ENCODE measurements around the gene ANKRD55.
"Not testable (repeated sequence)": the region's sequence is repeated elsewhere in the genome, so short reads cannot be mapped to it uniquely, and the experiment has no call there.

Gene ANKRD55

GRCh38 chr5:56094579-56095361 lies 138.4 kb downstream of the ANKRD55 start:
- no peak overlapping the region for H3K9ac ChIP-seq (ENCODE audit: low read length)
- no peak overlapping the region for H3K4me3 ChIP-seq (ENCODE audit: low read depth in 1 of 2, low read length in 2 of 2)
- no peaks in the 10 kb centered on the region for H3K27me3 ChIP-seq (ENCODE audit: control insufficient read depth in 1 of 2, insufficient read depth in 2 of 2, low read length in 2 of 2)
- no peaks in the 10 kb centered on the region for H3K4me1 ChIP-seq (ENCODE audit: insufficient read depth, low read length)
- no peak overlapping the region for H3K27ac ChIP-seq (ENCODE audit: low read depth, low read length)
- H3K9me3 ChIP-seq (ENCODE audit: low read length) = no peaks in the 10 kb centered on the region
- H3K36me3 ChIP-seq (ENCODE audit: insufficient read depth, low read length) = no peaks in the 10 kb centered on the region

GRCh38 chr5:56093970-56094369 lies 139.2 kb downstream of the ANKRD55 start:
- H3K36me3 ChIP-seq (ENCODE audit: insufficient read depth, low read length) = no peaks in the 10 kb centered on the region
- no peak overlapping the region for H3K4me3 ChIP-seq (ENCODE audit: low read depth in 1 of 2, low read length in 2 of 2)
- H3K27me3 ChIP-seq (ENCODE audit: control insufficient read depth in 1 of 2, insufficient read depth in 2 of 2, low read length in 2 of 2) = no peaks in the 10 kb centered on the region
- H3K9ac ChIP-seq (ENCODE audit: low read length) = no peak overlapping the region
- H3K27ac ChIP-seq (ENCODE audit: low read depth, low read length) = no peak overlapping the region
- no peaks in the 10 kb centered on the region for H3K9me3 ChIP-seq (ENCODE audit: low read length)
- H3K4me1 ChIP-seq (ENCODE audit: insufficient read depth, low read length) = no peaks in the 10 kb centered on the region

GRCh38 chr5:56092115-56092514 lies 141.0 kb downstream of the ANKRD55 start:
- no peaks in the 10 kb centered on the region for H3K27me3 ChIP-seq (ENCODE audit: control insufficient read depth in 1 of 2, insufficient read depth in 2 of 2, low read length in 2 of 2)
- no peaks in the 10 kb centered on the region for H3K36me3 ChIP-seq (ENCODE audit: insufficient read depth, low read length)
- H3K27ac ChIP-seq (ENCODE audit: low read depth, low read length) = no peak overlapping the region
- no peak overlapping the region for H3K4me3 ChIP-seq (ENCODE audit: low read depth in 1 of 2, low read length in 2 of 2)
- no peaks in the 10 kb centered on the region for H3K4me1 ChIP-seq (ENCODE audit: insufficient read depth, low read length)
- H3K9ac ChIP-seq (ENCODE audit: low read length) = no peak overlapping the region
- H3K9me3 ChIP-seq (ENCODE audit: low read length) = no peaks in the 10 kb centered on the region

- H3K27ac ChIP-seq (ENCODE audit: low read depth, low read length) = no peak overlapping the region
- H3K9ac ChIP-seq (ENCODE audit: low read length) = no peak overlapping the region
- no peaks in the 10 kb centered on the region for H3K4me1 ChIP-seq (ENCODE audit: insufficient read depth, low read length)
- H3K9me3 ChIP-seq (ENCODE audit: low read length) = no peaks in the 10 kb centered on the region
- no peak overlapping the region for H3K4me3 ChIP-seq (ENCODE audit: low read depth in 1 of 2, low read length in 2 of 2)
- no peaks in the 10 kb centered on the region for H3K27me3 ChIP-seq (ENCODE audit: control insufficient read depth in 1 of 2, insufficient read depth in 2 of 2, low read length in 2 of 2)
- H3K36me3 ChIP-seq (ENCODE audit: insufficient read depth, low read length) = no peaks in the 10 kb centered on the region
Measured at GRCh38 chr5:56091664-56092063, 141.5 kb downstream of the ANKRD55 start.

- H3K27me3 ChIP-seq (ENCODE audit: control insufficient read depth in 1 of 2, insufficient read depth in 2 of 2, low read length in 2 of 2) = no peaks in the 10 kb centered on the region
- no peaks in the 10 kb centered on the region for H3K9me3 ChIP-seq (ENCODE audit: low read length)
- no peak overlapping the region for H3K27ac ChIP-seq (ENCODE audit: low read depth, low read length)
- H3K36me3 ChIP-seq (ENCODE audit: insufficient read depth, low read length) = no peaks in the 10 kb centered on the region
- H3K9ac ChIP-seq (ENCODE audit: low read length) = no peak overlapping the region
- H3K4me1 ChIP-seq (ENCODE audit: insufficient read depth, low read length) = no peaks in the 10 kb centered on the region
- no peak overlapping the region for H3K4me3 ChIP-seq (ENCODE audit: low read depth in 1 of 2, low read length in 2 of 2)
Measured at GRCh38 chr5:56090793-56091460, 142.2 kb downstream of the ANKRD55 start.

- H3K9me3 ChIP-seq (ENCODE audit: low read length) = no peaks in the 10 kb centered on the region
- H3K36me3 ChIP-seq (ENCODE audit: insufficient read depth, low read length) = no peaks in the 10 kb centered on the region
- H3K4me1 ChIP-seq (ENCODE audit: insufficient read depth, low read length) = no peaks in the 10 kb centered on the region
- H3K4me3 ChIP-seq (ENCODE audit: low read depth in 1 of 2, low read length in 2 of 2) = no peak overlapping the region
- no peak overlapping the region for H3K9ac ChIP-seq (ENCODE audit: low read length)
- H3K27ac ChIP-seq (ENCODE audit: low read depth, low read length) = no peak overlapping the region
- no peaks in the 10 kb centered on the region for H3K27me3 ChIP-seq (ENCODE audit: control insufficient read depth in 1 of 2, insufficient read depth in 2 of 2, low read length in 2 of 2)
Measured at GRCh38 chr5:56088967-56089829, 143.9 kb downstream of the ANKRD55 start.

GRCh38 chr5:56088431-56088949 lies 144.6 kb downstream of the ANKRD55 start:
- no peaks in the 10 kb centered on the region for H3K27me3 ChIP-seq (ENCODE audit: control insufficient read depth in 1 of 2, insufficient read depth in 2 of 2, low read length in 2 of 2)
- no peaks in the 10 kb centered on the region for H3K36me3 ChIP-seq (ENCODE audit: insufficient read depth, low read length)
- H3K9me3 ChIP-seq (ENCODE audit: low read length) = no peaks in the 10 kb centered on the region
- no peak overlapping the region for H3K27ac ChIP-seq (ENCODE audit: low read depth, low read length)
- H3K4me1 ChIP-seq (ENCODE audit: insufficient read depth, low read length) = no peaks in the 10 kb centered on the region
- no peak overlapping the region for H3K4me3 ChIP-seq (ENCODE audit: low read depth in 1 of 2, low read length in 2 of 2)
- no peak overlapping the region for H3K9ac ChIP-seq (ENCODE audit: low read length)

- H3K9ac ChIP-seq (ENCODE audit: low read length) = no peak overlapping the region
- H3K4me3 ChIP-seq (ENCODE audit: low read depth in 1 of 2, low read length in 2 of 2) = no peak overlapping the region
- no peaks in the 10 kb centered on the region for H3K36me3 ChIP-seq (ENCODE audit: insufficient read depth, low read length)
- no peaks in the 10 kb centered on the region for H3K4me1 ChIP-seq (ENCODE audit: insufficient read depth, low read length)
- H3K27me3 ChIP-seq (ENCODE audit: control insufficient read depth in 1 of 2, insufficient read depth in 2 of 2, low read length in 2 of 2) = no peaks in the 10 kb centered on the region
- H3K27ac ChIP-seq (ENCODE audit: low read depth, low read length) = no peak overlapping the region
- H3K9me3 ChIP-seq (ENCODE audit: low read length) = no peaks in the 10 kb centered on the region
Measured at GRCh38 chr5:56085193-56085592, 147.9 kb downstream of the ANKRD55 start.

GRCh38 chr5:56083286-56083854 lies 149.8 kb downstream of the ANKRD55 start:
- no peak overlapping the region for H3K27ac ChIP-seq (ENCODE audit: low read depth, low read length)
- H3K36me3 ChIP-seq (ENCODE audit: insufficient read depth, low read length) = no peaks in the 10 kb centered on the region

GRCh38 chr5:56081053-56081642 lies 152.0 kb downstream of the ANKRD55 start:
- H3K27me3 ChIP-seq (ENCODE audit: control insufficient read depth in 1 of 2, insufficient read depth in 2 of 2, low read length in 2 of 2) = not testable (repeated sequence)

More at GRCh38 chr5:56083286-56083854, 149.8 kb downstream of the ANKRD55 start:
- Histone ChIP-seq H3K9ac (ENCODE audit: low read length) (no peak overlapping the region), H3K27me3 (ENCODE audit: control insufficient read depth in 1 of 2, insufficient read depth in 2 of 2, low read length in 2 of 2) (no peaks in the 10 kb centered on the region), H3K9me3 (ENCODE audit: low read length) (no peaks in the 10 kb centered on the region), H3K4me1 (ENCODE audit: insufficient read depth, low read length) (peaks cover 3% of the 10 kb centered on the region), H3K4me3 (ENCODE audit: low read depth in 1 of 2, low read length in 2 of 2) (no peak overlapping the region)

More at GRCh38 chr5:56081053-56081642, 152.0 kb downstream of the ANKRD55 start:
- not testable (repeated sequence) for H3K4me1 ChIP-seq (ENCODE audit: insufficient read depth, low read length); H3K9ac ChIP-seq (ENCODE audit: low read length); H3K4me3 ChIP-seq (ENCODE audit: low read depth in 1 of 2, low read length in 2 of 2); H3K27ac ChIP-seq (ENCODE audit: low read depth, low read length); H3K36me3 ChIP-seq (ENCODE audit: insufficient read depth, low read length); H3K9me3 ChIP-seq (ENCODE audit: low read length)

Data from muscle layer of colon (tissue), 2 donors.